H1 (cell line): ENCODE results near the gene ZNF213. TPM values are rescaled to one million over a fixed set of nuclear protein-coding genes. Genes with fewer than 3 reads are reported as not detected.

ENCODE experiments used
- CEBPB ChIP-seq: IDR thresholded peaks from 2 replicates; pipeline ENCODE4 v1.6.1; 2012; ENCODE audit warnings: low read depth, low read length
- CTCF ChIP-seq, 3 experiments: IDR thresholded peaks; 1 replicate in 2 of 3; 2 replicates in 1 of 3; pipeline versions ENCODE4 v1.5.1 to v1.6.1; 2011; ENCODE audit warnings: low read length in 3 of 3, mild to moderate bottlenecking in 3 of 3, inconsistent platforms in 2 of 3, low read depth in 1 of 3, moderate library complexity in 1 of 3; ENCODE audit not compliant: insufficient read depth in 1 of 3; ENCODE audit errors: control extremely low read depth in 1 of 3
- EP300 ChIP-seq, 2 experiments: IDR thresholded peaks; 1 replicate in 1 of 2; 2 replicates in 1 of 2; pipeline ENCODE4 v1.6.1; 2011 to 2012; ENCODE audit warnings: low read depth in 2 of 2, low read length in 2 of 2, mild to moderate bottlenecking in 2 of 2, borderline replicate concordance in 1 of 2, inconsistent platforms in 1 of 2, moderate library complexity in 1 of 2
- GABPA ChIP-seq: IDR thresholded peaks from 2 replicates; pipeline ENCODE4 v1.6.1; 2011; ENCODE audit warnings: mild to moderate bottlenecking, low read length, moderate library complexity, borderline replicate concordance; ENCODE audit not compliant: insufficient read depth
- KDM5A ChIP-seq: fragments of 200-600 bp; IDR thresholded peaks from 2 replicates; pipeline ENCODE4 v1.7.1; 2012; ENCODE audit warnings: mild to moderate bottlenecking, low read length, inconsistent platforms, mixed read lengths
- PHF8 ChIP-seq: fragments of 200-600 bp; sonication (generic); conservative IDR thresholded peaks from 2 replicates; pipeline ENCODE4 v1.7.1; 2012; ENCODE audit warnings: low read depth, mild to moderate bottlenecking, inconsistent platforms, low read length, moderate library complexity
- POLR2A ChIP-seq, 2 experiments: IDR thresholded peaks; 1 replicate in 1 of 2; 2 replicates in 1 of 2; pipeline ENCODE4 v1.6.1; 2011; ENCODE audit warnings: low read depth in 2 of 2, low read length in 2 of 2, mild to moderate bottlenecking in 2 of 2; ENCODE audit errors: control extremely low read depth in 1 of 2
- POU5F1 ChIP-seq: IDR thresholded peaks from 2 replicates; pipeline ENCODE4 v1.6.1; 2011; ENCODE audit warnings: low read depth, mild to moderate bottlenecking, low read length, moderate library complexity
- polyA plus RNA-seq, 7 experiments: library from polyadenylated mRNA; depleted of rRNA in 3 of 7; stranded (reverse) in 5 of 7; unstranded in 2 of 7; fragments of >200 nt in 5 of 7; fragments of 200-250 nt in 2 of 7; gene quantifications; 1 replicate in 5 of 7; 2 replicates in 1 of 7; 4 replicates in 1 of 7; pipeline versions ENCODE4 v1.2.1 to v1.2.3, GENCODE V29; 2011 to 2013; ENCODE audit warnings: missing spikeins in 2 of 7, mixed read lengths in 2 of 7
- total RNA-seq: library from RNA; stranded (reverse); fragmentation: NEBNext Ultra II Directional; extraction: Animal tissue kit (Norgen Biotek cat#: 25700); gene quantifications from 2 replicates; pipeline ENCODE4 v1.2.1, GENCODE V29; 2021

Gene ZNF213
- total and polyA plus RNA-seq, 2 of the 8 experiments (the other 6 are each of a cell fraction or from before 2014, with no cell fraction given), result 1.6 to 6.9 TPM

GRCh38 chr16:3135126-3135715 lies 392 bp downstream of the ZNF213 start (continued):
- TF ChIP-seq CEBPB, result no peak
- peak in 1 of 2 experiments; percentile 20; a peak in 2 of 3 replicates for TF ChIP-seq POLR2A (IDR thresholded peaks at IDR 0.05; ENCODE audit: control extremely low read depth in 1 of 2, low read depth in 2 of 2, low read length in 2 of 2)
- no peak for TF ChIP-seq KDM5A
- no peak for TF ChIP-seq POU5F1
- no peak for TF ChIP-seq EP300 (IDR thresholded peaks at IDR 0.05; ENCODE audit: borderline replicate concordance in 1 of 2, low read depth in 2 of 2, low read length in 2 of 2)
- TF ChIP-seq GABPA, result 0 out of 2 replicates have a peak, but pooled peaks have one; percentile 2
- no peak for TF ChIP-seq CTCF (IDR thresholded peaks at IDR 0.05; ENCODE audit: control extremely low read depth in 1 of 3, insufficient read depth in 1 of 3, low read depth in 1 of 3, low read length in 3 of 3)
- TF ChIP-seq PHF8, result peak; percentile 55
